ENCODE data around the gene TBC1D22A.

DNA sequence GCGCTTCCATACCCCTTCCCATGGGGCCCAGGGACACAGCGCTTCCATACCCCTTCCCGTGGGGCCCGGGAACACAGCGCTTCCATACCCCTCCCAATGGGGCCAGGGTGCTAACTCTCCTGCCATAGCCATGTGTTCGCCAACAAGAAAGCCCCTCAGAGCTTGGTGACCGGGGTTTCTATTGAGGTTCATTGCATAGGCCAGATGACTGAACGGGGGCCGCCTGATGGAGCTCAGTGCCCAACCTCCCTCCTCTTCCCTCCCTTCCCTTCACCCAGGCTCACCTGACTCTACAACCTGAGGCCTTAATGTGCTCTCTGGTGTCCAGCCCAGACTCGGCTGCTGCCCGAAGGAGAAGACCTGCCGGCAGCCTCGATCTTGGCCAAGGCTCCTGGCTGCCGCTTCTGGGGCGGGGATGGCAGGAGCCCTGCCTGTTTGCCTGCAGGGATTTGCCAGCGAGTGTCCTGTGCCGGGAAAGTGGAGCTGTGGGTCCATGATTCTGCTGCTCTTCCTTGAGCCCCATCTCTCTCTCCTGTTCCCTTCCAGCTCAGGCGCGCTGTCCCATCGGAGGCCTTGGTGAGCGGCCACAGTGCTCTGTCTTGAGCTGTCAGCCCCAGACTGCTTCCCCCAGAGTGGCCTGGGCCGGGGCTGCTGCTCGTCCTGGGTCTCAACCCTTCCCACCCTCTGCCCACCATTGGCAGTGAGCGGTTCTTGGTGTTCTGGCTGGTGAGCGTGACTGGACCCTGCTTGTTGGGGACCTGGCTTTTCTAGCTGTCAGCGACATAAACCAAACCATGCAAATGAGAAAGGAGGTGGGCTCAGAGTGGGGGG lies 267.0 kb downstream of the TBC1D22A start:
- TF ChIP-seq, protein P1, sequence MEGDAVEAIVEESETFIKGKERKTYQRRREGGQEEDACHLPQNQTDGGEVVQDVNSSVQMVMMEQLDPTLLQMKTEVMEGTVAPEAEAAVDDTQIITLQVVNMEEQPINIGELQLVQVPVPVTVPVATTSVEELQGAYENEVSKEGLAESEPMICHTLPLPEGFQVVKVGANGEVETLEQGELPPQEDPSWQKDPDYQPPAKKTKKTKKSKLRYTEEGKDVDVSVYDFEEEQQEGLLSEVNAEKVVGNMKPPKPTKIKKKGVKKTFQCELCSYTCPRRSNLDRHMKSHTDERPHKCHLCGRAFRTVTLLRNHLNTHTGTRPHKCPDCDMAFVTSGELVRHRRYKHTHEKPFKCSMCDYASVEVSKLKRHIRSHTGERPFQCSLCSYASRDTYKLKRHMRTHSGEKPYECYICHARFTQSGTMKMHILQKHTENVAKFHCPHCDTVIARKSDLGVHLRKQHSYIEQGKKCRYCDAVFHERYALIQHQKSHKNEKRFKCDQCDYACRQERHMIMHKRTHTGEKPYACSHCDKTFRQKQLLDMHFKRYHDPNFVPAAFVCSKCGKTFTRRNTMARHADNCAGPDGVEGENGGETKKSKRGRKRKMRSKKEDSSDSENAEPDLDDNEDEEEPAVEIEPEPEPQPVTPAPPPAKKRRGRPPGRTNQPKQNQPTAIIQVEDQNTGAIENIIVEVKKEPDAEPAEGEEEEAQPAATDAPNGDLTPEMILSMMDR (IDR thresholded peaks at IDR 0.05) = no peak
- no peak for TF ChIP-seq POLR2A (IDR thresholded peaks at IDR 0.05)
